ENCODE results near the gene ANKUB1. TPM values are rescaled to one million over a fixed set of nuclear protein-coding genes. Genes with fewer than 3 reads are reported as not detected.

ANKUB1 gene
- total RNA-seq, 1 experiment from 2014 or later, result 0.12 TPM

Other genes with a start within 250 kb of the ANKUB1 start
- gene WWTR1, start 134.5 kb downstream of the ANKUB1 start, total RNA-seq (2014; rRNA removed; shearing (Covaris generic)), result 103 and 107 TPM in 2 replicates
- gene COMMD2, start 40.1 kb downstream of the ANKUB1 start, total RNA-seq (2014; rRNA removed; shearing (Covaris generic)), result 40.5 and 50.8 TPM in 2 replicates
- 53.9 and 73.4 TPM in 2 replicates for gene RNF13, start 20.7 kb upstream of the ANKUB1 start, total RNA-seq (2014; rRNA removed; shearing (Covaris generic))
- 281 and 309 TPM in 2 replicates for gene PFN2, start 178.3 kb upstream of the ANKUB1 start, total RNA-seq (2014; rRNA removed; shearing (Covaris generic))

Data from RPMI7951 (cell line).